LNCAP (cell line): ENCODE results near the gene GPR179.

Experiments
- TF ChIP-seq, protein P1 (sequence below): fragments of 450-650 bp; IDR thresholded peaks from 2 replicates; pipeline ENCODE4 v1.5.1; 2017; ENCODE audit warnings: mild to moderate bottlenecking

GPR179 gene

DNA sequence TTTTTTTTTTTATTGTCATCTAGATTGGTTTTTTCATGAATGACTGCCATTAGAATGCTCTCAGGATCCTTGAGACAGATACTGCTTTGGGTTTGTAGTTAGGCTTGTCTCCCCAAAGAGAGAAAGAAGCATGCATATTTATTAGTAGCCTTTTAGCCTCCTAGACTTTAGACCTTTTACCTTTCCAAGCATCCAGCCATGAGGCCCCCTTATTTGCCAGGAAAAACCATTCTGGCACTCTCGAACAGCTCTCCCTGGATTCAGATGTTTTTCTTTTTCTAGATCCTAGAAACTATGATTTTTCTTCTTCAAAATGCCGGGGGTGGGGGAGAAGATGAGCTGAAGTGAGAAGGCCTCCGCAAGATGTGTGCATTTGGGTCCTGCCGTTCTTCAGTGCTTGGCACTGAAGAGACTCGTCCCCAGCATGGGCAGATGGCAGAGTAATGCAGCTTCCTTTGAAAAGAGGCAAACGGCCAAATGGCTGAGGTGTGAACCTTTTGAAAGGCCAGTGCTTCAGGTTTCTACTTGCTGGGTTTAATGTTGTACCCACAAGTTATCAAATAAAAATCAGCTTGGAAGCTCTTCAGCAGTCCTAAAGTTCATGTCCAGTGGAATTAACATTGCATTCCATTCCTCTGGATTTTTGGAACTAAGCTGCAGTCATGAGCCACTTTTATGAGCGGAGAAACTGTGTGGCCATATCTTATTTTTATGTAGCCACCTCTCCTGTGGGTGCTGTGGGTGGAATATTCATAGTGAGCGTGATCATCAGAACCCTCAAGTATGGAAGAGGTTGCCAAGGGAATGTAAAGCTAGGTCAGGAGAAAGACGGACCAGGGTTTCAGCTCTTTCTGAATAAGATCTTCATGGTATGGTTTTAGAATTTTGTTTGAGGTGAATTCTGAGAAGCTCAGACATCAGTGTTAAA lies 15.1 kb upstream of the GPR179 start:
- TF ChIP-seq, protein P1, sequence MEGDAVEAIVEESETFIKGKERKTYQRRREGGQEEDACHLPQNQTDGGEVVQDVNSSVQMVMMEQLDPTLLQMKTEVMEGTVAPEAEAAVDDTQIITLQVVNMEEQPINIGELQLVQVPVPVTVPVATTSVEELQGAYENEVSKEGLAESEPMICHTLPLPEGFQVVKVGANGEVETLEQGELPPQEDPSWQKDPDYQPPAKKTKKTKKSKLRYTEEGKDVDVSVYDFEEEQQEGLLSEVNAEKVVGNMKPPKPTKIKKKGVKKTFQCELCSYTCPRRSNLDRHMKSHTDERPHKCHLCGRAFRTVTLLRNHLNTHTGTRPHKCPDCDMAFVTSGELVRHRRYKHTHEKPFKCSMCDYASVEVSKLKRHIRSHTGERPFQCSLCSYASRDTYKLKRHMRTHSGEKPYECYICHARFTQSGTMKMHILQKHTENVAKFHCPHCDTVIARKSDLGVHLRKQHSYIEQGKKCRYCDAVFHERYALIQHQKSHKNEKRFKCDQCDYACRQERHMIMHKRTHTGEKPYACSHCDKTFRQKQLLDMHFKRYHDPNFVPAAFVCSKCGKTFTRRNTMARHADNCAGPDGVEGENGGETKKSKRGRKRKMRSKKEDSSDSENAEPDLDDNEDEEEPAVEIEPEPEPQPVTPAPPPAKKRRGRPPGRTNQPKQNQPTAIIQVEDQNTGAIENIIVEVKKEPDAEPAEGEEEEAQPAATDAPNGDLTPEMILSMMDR, result no peak

DNA sequence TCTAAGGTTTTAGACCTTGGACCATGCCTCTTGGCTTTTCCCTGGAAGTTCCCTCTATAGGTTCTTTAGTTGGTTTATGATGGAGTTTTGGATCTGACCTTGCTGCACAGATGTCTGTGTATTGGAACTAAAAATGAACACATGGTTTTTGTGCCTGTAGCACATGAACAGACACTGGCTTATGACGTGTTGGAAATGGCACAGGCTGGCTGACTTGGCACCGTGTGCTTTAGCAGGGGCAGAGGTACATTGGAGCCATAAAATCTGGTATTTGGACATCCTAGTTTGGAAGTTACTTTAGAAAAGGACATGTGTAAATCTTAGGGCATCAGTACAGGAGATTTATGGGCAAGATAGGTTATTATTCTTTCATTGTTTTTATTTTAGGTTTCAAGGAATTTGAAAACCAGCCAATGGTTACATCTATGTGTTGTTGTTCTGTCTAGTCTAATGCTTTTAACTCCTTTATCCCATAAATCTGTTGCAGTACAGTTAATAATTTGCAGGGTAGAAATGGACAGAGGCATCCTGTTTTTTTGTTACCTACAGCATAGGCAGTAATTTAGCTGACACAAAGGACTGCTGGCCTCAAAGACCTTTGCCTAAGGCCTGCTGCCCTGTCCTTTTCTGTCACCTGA lies 13.8 kb upstream of the GPR179 start:
- TF ChIP-seq, protein P1, result no peak

DNA sequence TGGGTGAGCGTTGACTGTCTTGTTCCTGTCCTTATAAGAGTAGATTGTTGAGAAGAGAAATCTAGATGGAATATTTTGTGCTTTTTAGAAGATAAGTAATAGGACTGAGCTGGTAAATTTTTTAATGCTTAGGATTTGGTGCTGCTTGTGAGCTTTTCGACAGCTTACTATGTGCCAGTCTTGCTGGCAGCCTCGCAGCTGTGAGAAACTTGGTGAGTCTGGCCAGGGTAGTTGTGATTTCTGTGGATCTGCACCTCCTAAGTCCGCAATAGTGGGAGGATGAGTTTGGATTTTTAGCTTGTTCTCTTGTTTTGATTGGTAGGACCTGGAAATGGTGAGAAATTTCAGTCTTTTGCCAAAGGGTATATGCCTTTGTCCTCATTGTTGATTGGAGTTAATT lies 11.5 kb upstream of the GPR179 start:
- TF ChIP-seq, protein P1, result no peak

DNA sequence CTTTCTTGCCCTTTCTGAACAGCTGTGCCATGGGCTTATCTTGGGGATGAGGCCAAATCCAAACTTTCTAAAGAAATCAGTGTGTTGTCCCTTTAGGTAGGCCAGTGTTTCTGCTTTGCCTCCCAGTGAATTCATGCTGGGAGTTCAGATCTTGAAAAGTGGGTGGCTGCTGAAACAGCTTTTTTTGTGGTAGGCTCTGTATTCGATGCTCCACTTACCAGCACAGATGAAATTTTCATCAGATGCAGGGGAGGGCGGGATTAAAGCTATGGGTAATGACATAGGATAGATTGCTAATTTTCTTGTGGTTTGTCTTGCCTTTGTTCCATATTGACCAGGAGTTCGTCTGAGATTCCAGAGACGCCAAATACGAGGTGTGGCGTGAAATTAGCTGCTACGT lies 10.7 kb upstream of the GPR179 start:
- TF ChIP-seq, protein P1, result no peak

DNA sequence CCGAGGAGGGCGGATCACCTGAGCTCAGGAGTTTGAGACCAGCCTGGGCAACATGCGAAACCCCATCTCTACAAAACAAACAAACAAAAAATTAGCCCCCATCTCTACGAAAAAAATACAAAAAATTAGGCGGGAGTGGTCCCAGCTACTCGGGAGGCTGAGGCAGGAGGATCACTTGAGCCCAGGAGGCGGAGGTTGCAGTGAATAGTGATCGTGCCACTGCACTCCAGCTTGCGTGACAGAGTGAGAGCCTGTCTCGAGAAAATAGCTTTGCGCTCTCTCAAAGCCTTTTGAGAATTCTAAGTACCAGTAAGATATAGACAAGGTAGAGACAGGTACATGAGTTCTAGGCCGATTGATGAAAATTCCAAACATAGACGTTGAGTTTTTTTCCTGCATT lies 9.9 kb upstream of the GPR179 start:
- TF ChIP-seq, protein P1, result no peak

DNA sequence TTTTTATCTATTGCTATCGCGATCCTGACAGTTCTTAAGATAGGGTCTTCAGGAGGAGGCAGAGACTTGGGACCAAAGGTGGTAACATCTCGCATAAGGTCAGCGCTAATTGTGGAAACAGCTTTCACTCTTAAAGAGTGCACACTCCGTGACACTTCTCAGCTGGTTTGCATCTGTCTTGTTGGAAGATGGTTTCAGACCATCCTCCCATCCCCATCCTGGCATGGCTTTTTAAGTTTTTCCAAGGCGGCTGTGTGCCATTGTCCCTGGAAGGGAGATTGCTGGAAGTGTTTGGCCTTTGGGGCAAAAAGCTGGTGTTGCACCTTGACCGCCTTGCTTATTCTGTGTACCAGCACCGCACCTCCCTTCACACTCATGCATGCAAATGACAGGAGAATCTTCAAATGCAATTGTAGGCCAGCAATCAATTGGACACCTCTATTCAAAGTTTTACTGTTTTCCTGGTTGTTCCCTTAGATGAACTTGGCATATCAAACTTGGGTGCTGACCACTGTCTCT lies 9.4 kb upstream of the GPR179 start:
- TF ChIP-seq, protein P1, result no peak

DNA sequence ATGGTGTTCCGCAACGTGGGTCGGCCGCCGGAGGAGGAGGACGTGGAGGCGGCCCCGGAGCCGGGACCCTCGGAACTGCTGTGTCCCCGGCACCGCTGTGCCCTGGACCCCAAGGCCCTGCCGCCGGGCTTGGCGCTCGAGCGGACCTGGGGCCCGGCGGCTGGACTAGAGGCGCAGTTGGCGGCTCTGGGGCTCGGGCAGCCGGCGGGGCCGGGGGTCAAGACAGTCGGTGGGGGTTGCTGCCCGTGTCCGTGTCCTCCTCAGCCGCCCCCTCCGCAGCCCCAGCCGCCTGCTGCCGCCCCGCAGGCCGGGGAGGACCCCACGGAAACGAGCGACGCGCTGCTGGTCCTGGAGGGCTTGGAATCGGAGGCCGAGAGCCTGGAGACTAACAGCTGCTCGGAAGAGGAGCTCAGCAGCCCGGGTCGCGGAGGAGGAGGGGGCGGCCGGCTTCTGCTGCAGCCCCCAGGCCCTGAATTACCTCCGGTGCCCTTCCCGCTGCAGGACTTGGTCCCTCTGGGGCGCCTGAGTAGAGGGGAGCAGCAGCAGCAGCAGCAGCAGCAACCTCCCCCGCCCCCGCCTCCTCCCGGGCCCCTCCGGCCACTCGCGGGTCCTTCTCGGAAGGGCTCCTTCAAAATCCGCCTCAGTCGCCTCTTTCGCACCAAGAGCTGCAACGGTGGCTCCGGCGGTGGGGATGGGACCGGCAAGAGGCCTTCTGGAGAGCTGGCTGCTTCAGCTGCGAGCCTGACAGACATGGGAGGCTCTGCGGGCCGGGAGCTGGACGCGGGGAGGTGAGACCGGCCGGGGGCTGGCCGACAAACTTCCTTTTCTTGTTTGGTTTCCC lies 8.7 kb upstream of the GPR179 start:
- TF ChIP-seq, protein P1, result no peak
